GM19438 (cell line): Measurements from ENCODE around the gene TLL2.
A peak's percentile ranks its signal among the peaks of the same experiment; 100 is the strongest.

Experiments used
- ATAC-seq: cut with Tn5 transposase; IDR thresholded peaks from one replicate; pipeline ENCODE4 v1.9.1; 2021; ENCODE audit warnings: low read depth; ENCODE audit not compliant: unreplicated experiment

TLL2 gene

DNA sequence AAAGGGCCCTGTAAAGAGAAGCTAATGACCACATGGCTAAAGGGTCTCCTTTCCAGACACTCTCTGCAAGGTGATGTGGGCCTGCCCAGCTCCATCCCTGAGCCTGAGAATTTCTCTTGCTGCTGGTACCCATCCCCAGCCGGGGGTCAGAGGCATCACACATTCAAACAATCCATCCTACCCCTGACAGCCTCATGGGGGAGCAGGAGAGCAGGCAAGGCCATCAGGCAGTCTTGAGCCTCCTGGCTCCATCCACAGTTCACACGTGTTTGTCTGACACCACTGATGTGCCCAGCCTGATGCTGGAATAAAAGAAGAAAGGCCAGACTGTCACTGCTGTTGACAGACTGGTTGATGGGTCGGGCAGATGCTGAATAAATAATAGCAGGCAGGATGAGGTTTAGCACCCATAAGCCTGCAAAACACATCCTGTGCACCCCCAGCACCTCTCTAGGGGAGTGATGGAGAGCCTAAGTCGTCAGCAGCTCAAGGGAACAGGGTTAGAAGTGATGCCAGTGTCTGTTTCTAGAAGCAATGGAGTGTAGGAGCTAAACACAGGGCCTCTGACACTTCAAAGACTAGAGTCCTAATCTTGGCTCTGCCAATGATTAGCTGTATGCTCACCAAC lies 43.5 kb downstream of the TLL2 start:
- peak; percentile 70 for ATAC-seq

DNA sequence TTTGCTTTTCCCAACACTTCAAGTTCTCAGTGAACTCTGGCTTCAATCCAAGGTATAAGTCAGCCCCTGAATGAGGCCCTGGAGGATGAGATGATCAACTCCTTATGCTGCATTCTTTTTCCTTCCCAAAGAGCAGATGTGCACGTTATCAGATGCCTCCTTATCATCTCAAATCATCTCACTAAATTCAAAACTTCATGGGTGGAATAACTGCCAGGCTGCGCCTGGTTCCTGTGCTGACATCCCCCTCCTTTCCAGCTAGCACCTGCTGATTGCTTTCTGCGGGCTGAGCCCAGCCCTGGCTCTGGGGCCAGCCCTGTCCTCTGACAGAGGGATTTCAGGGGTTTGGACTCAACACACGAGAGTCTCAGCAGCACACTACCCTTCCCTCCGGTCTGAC lies 44.9 kb downstream of the TLL2 start:
- ATAC-seq = no peak

- ATAC-seq = no peak
These were observed 48.1 kb downstream of the TLL2 start for GRCh38 chr10:96465599-96465998.

DNA sequence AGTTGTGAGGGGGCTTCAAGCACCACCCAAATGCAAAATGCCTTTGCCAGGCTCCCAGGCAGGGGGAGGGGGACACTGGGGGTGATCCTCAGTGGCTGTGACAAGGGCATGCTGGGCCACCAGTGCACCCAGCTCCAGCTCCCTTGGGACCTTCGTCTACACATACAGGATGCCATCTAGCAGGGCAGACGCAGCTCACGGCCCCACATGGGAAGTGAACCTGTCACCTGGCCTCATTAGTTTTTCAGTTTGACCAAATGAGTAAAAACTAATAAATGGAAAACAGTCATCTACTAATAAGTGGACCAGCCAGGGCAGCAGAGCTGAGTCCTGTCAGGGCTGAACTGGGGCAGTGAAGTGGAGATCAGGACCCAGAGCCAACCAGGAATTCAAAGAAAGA lies 50.2 kb downstream of the TLL2 start:
- ATAC-seq = no peak

DNA sequence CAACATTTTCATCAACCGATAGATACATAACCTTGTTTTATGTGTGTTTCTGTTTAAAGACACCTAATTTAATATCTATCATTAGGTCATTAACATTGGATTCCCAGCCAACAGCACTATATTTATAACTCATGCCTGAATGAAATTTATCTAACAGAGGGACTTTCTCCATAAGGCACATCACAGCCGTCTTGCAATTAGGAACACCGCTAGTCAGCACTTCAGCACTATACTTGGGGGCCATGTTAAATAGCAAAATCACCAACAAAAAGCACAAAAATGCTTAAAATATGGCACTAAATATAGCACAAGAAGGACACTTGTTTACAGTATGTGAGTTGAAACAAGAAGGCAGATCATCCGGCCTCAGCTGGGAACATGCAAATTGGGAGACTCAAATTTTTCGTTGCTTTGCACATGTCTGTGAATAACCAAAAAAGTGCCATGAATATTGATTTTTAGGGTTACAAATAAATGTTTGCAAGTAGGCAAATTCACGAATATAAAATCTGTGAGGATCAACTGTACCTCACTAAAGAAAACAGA lies 51.0 kb downstream of the TLL2 start:
- ATAC-seq = no peak

- no peak for ATAC-seq
These were observed 53.4 kb downstream of the TLL2 start for GRCh38 chr10:96460316-96460715.

DNA sequence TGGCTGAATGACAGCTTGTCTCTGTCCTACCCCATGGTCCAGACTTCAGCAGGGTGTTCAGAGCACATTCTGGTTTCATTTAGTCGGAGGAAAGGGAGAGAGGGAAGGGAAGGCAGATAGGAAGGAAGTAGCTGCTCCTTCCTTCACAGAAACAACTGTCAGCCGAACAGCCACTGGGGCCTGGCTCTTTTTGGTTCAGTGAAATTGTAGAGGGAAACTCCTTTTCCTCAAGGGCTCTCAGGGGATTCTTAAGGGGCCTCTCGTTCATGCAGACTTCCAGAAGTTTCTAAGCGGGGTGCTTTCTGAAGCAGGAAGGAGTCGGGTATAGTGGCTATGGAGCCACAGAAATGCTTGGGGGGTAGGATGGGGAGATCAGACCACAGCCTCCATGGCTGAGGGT lies 56.4 kb downstream of the TLL2 start:
- no peak for ATAC-seq

- no peak for ATAC-seq
These were observed 57.4 kb downstream of the TLL2 start for GRCh38 chr10:96456296-96456840.

- no peak for ATAC-seq
These were observed 59.7 kb downstream of the TLL2 start for GRCh38 chr10:96453856-96454583.

DNA sequence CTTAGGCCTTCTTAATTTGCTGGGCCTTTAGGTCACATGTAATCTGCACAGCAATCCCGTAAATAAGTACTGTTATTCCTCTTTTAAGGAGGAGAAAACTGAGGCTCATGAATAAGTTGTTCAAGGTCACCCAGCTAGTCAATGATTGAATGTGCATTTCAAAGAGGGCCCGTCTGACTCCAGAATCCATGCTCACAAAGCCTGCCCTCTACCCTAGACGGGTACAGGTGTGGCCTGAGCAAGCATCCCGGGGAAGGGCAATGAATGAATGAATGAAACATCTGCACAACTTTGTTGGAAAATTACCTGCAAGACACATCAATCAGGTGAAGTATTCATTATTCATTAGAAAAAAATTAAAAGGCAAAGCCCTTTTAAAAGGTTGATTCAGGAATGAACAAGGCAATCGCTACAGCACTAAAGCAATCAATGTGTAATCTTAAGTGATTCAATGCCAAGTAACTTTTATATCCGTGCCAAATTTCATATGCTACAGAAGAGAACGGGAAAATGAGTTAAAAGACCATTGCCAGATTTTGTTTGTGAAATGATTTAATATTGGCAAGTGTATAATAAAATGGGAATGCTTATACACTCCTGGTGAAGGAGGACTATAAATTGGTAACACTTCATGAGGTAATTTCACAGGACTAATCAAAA lies 61.1 kb downstream of the TLL2 start:
- ATAC-seq = no peak

- no peak for ATAC-seq
These were observed 63.1 kb downstream of the TLL2 start for GRCh38 chr10:96450529-96451207.

GRCh38 chr10:96448558-96448957 lies 65.2 kb downstream of the TLL2 start:
- ATAC-seq = no peak

GRCh38 chr10:96448021-96448457 lies 65.7 kb downstream of the TLL2 start:
- no peak for ATAC-seq

- no peak for ATAC-seq
These were observed 66.6 kb downstream of the TLL2 start for GRCh38 chr10:96446966-96447596.

DNA sequence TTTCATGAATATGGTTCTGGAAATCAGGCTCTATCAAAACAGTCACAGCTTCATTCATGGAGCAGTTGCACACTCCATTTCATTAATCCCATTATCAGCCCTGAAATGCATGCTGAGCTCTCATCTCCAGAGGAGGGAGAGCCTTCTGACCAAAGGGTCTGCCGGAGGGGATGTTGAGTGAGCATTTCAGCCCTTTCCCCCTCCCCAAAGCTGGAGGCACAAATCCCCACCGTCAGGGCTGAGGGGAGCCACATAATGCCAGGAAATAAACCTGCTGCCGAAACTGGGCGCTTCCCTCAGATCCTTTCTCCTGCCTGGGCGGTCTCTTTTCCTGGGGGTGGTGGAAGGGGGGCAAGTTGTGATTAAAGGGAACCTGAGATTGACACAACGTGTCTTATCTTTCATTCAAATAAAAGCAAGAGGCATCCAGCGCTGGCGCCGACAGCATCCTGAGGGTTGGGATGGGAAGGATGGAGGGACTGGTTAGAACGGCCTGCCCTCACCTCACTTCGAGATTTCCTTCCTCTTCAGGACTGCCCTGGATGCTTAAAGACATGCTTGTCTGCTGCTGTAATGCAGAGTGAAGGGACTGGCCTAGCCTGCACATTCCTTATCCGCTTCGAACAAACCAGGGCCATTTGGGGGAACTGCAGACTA lies 71.6 kb downstream of the TLL2 start:
- no peak for ATAC-seq

DNA sequence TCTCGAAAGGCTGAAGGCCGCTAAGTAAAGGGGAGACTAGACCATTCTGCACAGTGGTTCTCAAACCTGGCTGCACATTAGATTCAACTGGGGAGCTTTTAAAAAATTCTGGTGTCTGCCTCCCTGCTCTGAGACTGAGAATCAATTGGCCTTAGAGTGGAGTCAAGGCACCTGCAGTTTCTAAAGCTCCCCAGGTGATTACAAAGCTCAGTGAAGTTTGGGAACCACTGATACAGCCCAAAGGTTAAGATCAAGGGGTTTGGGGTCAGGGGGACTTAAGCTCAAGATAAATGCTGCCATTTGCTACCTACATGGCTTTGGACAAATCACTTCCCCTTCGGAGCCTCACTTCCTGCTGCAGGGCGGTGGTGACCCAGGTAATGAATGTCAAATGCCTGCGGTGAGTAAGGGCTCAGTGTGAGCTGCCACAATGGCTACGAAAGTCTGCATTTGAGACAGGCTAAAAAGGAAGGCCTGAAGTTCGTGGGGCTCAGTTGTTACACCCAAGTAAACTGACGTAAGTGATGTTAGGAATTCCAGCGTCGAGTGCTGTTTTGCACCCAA lies 72.3 kb downstream of the TLL2 start:
- no peak for ATAC-seq

GRCh38 chr10:96440361-96441292 lies 73.1 kb downstream of the TLL2 start:
- no peak for ATAC-seq

GRCh38 chr10:96439725-96440124 lies 74.0 kb downstream of the TLL2 start:
- no peak for ATAC-seq
